Uterus (tissue), 2 donors: ENCODE data around the gene TNRC6C.

Experiments used
- POLR2A ChIP-seq, 2 donors: fragments of 450-650 bp; IDR thresholded peaks; one replicate each; pipeline ENCODE4 v1.6.1; 2016; ENCODE audit warnings: antibody characterized with exemption in 2 of 2, mild to moderate bottlenecking in 1 of 2, moderate library complexity in 1 of 2
- TF ChIP-seq, protein P1 (sequence below), 4 experiments: fragments of 200-600 bp in 2 of 4; fragments of 450-650 bp in 2 of 4; sonication (generic) in 2 of 4; IDR thresholded peaks; one replicate each; pipeline ENCODE4 v1.5.1; 2016 to 2019; ENCODE audit warnings: antibody characterized with exemption in 4 of 4, mild to moderate bottlenecking in 2 of 4, moderate library complexity in 1 of 4

DNA sequence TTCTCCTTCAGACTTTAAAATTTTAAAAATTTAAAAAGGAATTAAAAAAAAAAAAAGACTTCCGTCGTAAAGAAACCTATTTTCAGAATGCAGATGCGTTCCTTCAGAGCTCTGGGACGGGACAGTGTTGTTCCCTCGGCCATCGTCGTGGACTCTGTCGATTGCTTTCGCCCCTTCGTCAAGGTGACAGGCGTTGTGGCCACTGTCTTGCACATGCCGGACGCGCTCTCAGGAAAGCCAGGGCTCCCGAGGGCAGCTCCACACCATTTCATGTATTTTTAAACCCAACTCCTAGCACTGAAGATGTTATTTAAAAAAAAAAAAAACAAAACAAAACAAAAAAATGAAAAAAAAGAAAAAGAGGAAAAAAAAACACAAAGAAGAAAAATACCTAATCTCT lies 147.7 kb downstream of the TNRC6C start:
- TF ChIP-seq, protein P1, sequence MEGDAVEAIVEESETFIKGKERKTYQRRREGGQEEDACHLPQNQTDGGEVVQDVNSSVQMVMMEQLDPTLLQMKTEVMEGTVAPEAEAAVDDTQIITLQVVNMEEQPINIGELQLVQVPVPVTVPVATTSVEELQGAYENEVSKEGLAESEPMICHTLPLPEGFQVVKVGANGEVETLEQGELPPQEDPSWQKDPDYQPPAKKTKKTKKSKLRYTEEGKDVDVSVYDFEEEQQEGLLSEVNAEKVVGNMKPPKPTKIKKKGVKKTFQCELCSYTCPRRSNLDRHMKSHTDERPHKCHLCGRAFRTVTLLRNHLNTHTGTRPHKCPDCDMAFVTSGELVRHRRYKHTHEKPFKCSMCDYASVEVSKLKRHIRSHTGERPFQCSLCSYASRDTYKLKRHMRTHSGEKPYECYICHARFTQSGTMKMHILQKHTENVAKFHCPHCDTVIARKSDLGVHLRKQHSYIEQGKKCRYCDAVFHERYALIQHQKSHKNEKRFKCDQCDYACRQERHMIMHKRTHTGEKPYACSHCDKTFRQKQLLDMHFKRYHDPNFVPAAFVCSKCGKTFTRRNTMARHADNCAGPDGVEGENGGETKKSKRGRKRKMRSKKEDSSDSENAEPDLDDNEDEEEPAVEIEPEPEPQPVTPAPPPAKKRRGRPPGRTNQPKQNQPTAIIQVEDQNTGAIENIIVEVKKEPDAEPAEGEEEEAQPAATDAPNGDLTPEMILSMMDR (IDR thresholded peaks at IDR 0.05), result no peak
- no peak for TF ChIP-seq POLR2A (IDR thresholded peaks at IDR 0.05)
